IPS-20b (cell line): ENCODE data around the gene NDUFA6.
"Not testable (repeated sequence)": the region's sequence is repeated elsewhere in the genome, so short reads cannot be mapped to it uniquely, and the experiment has no call there.

Experiments
- H3K27ac ChIP-seq: one replicate; pipeline ENCODE4 v1.5.1; 2013; ENCODE audit warnings: low read length
- H3K27me3 ChIP-seq: 2 replicates; pipeline ENCODE4 v1.6.1; 2013; ENCODE audit warnings: mild to moderate bottlenecking, low read length, inconsistent platforms; ENCODE audit not compliant: insufficient read depth
- H3K36me3 ChIP-seq: 2 replicates; pipeline ENCODE4 v1.6.1; 2013; ENCODE audit warnings: low read depth, mild to moderate bottlenecking, inconsistent platforms, low read length, moderate library complexity; ENCODE audit not compliant: insufficient read depth
- H3K4me1 ChIP-seq: 2 replicates; pipeline ENCODE4 v1.6.1; 2013; ENCODE audit warnings: mild to moderate bottlenecking, control low read depth, inconsistent platforms, low read length, moderate library complexity; ENCODE audit not compliant: insufficient read depth
- H3K4me3 ChIP-seq: 2 replicates; pipeline ENCODE4 v1.5.1; 2013; ENCODE audit warnings: mild to moderate bottlenecking, low read length, inconsistent platforms
- H3K9ac ChIP-seq: 2 replicates; pipeline ENCODE4 v1.6.1; 2013; ENCODE audit warnings: low read depth, mild to moderate bottlenecking, inconsistent platforms, low read length, moderate library complexity
- H3K9me3 ChIP-seq: 2 replicates; pipeline ENCODE4 v1.6.1; 2013; ENCODE audit warnings: mild to moderate bottlenecking, low read depth, low read length, inconsistent platforms; ENCODE audit not compliant: insufficient read depth

The NDUFA6 gene

DNA sequence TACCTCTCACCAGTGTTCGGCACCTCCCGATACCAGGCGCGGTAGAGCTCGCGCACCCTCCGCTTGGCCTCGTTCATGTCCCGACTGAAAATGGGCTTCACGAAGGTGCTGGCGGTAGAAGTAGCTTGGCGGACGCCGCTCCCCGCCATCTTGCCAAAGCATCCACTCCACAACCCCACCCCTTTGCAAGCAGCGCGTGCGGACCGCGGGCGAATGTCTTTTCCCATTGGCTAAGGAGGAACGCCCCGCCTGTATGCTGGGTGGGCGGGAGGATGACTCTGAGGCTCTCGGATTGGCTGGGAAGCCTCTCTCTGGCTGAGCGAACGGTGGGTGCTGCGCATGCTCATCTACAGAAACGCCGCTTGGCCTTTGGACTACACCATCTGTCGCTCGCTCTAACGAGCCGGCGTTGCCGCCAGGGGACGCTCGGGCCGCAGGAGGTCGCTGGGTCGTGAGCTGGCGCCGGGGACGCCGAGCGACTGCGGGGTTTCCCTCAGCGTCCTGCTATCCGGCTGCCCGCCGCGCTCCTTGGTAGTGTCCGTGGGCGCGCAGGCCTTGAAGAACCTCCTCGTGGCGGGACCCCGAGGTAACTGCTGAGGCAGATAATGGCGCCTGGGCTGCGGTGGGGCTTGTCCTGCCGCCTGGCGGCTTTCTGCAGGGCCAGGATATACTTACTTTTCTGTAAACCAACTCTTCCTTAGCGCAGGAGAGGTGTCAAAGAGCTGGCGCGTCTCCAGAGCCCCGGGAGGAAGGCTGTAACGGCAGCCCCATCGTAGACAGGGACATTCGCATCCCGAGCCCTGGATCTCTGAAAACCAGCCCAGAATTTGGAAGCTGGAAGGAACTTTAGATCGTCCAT lies at the start of gene NDUFA6:
Gene NDUFA6, minus strand, starts transcription at position 177 of the 859 bp plus-strand sequence. Its CDS starts 28 bp downstream, at position 149.
- Histone ChIP-seq H3K9ac (peak within 1 kb of the TSS; percentile 98), H3K27ac (peak within 1 kb of the TSS; percentile 98), H3K4me1 (no peaks in the 10 kb centered on the region; the same call in 1 of the 2 replicates)

DNA sequence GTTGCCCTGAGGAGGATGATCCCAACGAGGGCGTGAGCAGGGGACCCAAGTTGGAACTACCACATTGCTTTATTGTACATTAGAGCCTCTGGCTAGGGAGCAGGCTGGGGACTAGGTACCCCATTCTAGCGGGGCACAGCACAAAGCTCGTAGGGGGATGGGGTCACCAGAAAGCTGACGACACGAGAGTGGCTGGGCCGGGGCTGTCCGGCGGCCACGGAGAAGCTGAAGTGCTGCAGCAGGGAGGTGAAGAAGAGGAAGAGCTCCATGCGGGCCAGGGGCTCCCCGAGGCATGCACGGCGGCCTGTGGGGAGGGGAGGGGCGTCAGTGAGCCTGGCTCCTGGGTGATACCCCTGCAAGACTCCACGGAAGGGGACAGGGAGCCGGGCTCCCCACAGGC lies 49.6 kb upstream of the NDUFA6 start:
- H3K4me3 ChIP-seq, H3K27me3 ChIP-seq, H3K4me1 ChIP-seq, H3K9ac ChIP-seq, H3K27ac ChIP-seq, H3K9me3 ChIP-seq, H3K36me3 ChIP-seq: not testable (repeated sequence)

More for the DNA sequence above, at the start of gene NDUFA6:
- H3K4me3 ChIP-seq: peak within 1 kb of the TSS; percentile 100
- H3K9me3 ChIP-seq: no peaks in the 10 kb centered on the region
- H3K36me3 ChIP-seq: peaks cover 23% of the 10 kb centered on the region
- H3K27me3 ChIP-seq: peaks cover 9% of the 10 kb centered on the region; the same call in 1 of the 2 replicates

DNA sequence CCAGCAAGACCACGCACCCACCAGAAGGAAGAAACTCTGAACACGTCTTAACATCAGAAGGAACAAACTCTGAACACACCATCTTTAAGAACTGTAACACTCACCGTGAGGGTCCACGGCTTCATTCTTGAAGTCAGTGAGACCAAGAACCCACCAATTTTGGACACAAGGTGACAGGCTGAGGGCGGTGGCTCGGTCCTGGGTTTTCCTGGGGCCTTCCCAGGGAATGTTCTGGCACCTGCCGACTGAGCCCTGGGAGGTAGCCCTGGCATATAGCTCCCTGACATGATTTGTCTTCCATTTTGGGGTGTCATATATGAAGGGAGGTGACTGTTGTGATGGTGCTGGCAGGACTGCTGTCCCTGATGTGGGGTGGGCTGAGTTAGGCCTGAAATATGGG lies 48.9 kb upstream of the NDUFA6 start:
- H3K4me3 ChIP-seq, H3K9ac ChIP-seq, H3K27ac ChIP-seq, H3K4me1 ChIP-seq, H3K9me3 ChIP-seq, H3K27me3 ChIP-seq, H3K36me3 ChIP-seq: not testable (repeated sequence)

- H3K27ac ChIP-seq: no peak overlapping the region
- no peaks in the 10 kb centered on the region for H3K4me1 ChIP-seq
- H3K9ac ChIP-seq: no peak overlapping the region
- H3K9me3 ChIP-seq: no peaks in the 10 kb centered on the region
- no peaks in the 10 kb centered on the region for H3K36me3 ChIP-seq
- no peaks in the 10 kb centered on the region; the same call in 1 of the 2 replicates for H3K27me3 ChIP-seq
- no peak overlapping the region for H3K4me3 ChIP-seq
Measured at GRCh38 chr22:42138972-42139371, 48.4 kb upstream of the NDUFA6 start.

GRCh38 chr22:42138122-42138770 lies 47.7 kb upstream of the NDUFA6 start:
- no peak overlapping the region for H3K9ac ChIP-seq
- H3K4me1 ChIP-seq: no peaks in the 10 kb centered on the region
- H3K27me3 ChIP-seq: peaks cover 1% of the 10 kb centered on the region; the same call in 1 of the 2 replicates
- no peak overlapping the region for H3K27ac ChIP-seq
- no peaks in the 10 kb centered on the region for H3K9me3 ChIP-seq
- no peak overlapping the region for H3K4me3 ChIP-seq
- H3K36me3 ChIP-seq: no peaks in the 10 kb centered on the region

GRCh38 chr22:42135688-42136087 lies 45.1 kb upstream of the NDUFA6 start:
- H3K36me3 ChIP-seq, H3K4me3 ChIP-seq, H3K27me3 ChIP-seq, H3K4me1 ChIP-seq, H3K9me3 ChIP-seq, H3K9ac ChIP-seq, H3K27ac ChIP-seq: not testable (repeated sequence)

- Histone ChIP-seq H3K4me3 (no peak overlapping the region), H3K9ac (no peak overlapping the region), H3K4me1 (no peaks in the 10 kb centered on the region), H3K27me3 (peaks cover 9% of the 10 kb centered on the region; the same call in 1 of the 2 replicates), H3K27ac (no peak overlapping the region), H3K36me3 (no peaks in the 10 kb centered on the region), H3K9me3 (no peaks in the 10 kb centered on the region)
Measured at GRCh38 chr22:42134100-42135020, 43.8 kb upstream of the NDUFA6 start.

GRCh38 chr22:42132457-42132856 lies 41.9 kb upstream of the NDUFA6 start:
- no peak overlapping the region for H3K4me3 ChIP-seq
- no peak overlapping the region for H3K9ac ChIP-seq
- H3K4me1 ChIP-seq: no peaks in the 10 kb centered on the region
- peaks cover 9% of the 10 kb centered on the region; the same call in 1 of the 2 replicates for H3K27me3 ChIP-seq
- no peaks in the 10 kb centered on the region for H3K9me3 ChIP-seq
- no peak overlapping the region for H3K27ac ChIP-seq
- H3K36me3 ChIP-seq: no peaks in the 10 kb centered on the region

DNA sequence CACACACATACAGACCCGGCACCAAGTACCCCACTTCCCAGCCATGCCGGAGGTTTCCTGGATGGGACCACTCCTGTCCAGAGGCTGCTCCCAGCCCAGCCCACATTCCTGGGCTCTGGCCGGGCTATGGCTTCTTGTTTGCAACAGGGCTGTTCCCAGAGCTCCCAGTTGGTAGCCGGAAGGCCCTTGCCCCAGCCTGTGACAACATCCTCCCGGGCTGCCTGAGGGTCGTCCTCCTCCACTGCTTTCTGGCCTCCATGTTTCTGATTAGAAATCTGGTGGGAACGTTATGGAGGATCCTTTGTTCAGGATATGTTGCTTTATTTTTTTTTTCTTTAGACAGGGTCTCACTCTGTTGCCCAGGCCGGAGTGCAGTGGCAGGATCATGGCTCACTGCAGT lies 41.0 kb upstream of the NDUFA6 start:
- Histone ChIP-seq H3K9me3 (no peaks in the 10 kb centered on the region), H3K27ac (no peak overlapping the region), H3K9ac (no peak overlapping the region), H3K27me3 (peaks cover 9% of the 10 kb centered on the region; the same call in 1 of the 2 replicates), H3K4me3 (no peak overlapping the region), H3K4me1 (no peaks in the 10 kb centered on the region), H3K36me3 (no peaks in the 10 kb centered on the region)

GRCh38 chr22:42130639-42131431 lies 40.3 kb upstream of the NDUFA6 start, which contains the start of gene CYP2D6:
Gene CYP2D6 (minus strand): TSS chr22:42130810. CDS start chr22:42130791, 19 bp downstream.
- H3K27ac ChIP-seq, H3K9me3 ChIP-seq, H3K4me3 ChIP-seq, H3K36me3 ChIP-seq, H3K27me3 ChIP-seq, H3K9ac ChIP-seq, H3K4me1 ChIP-seq: not testable (repeated sequence)

- H3K36me3 ChIP-seq, H3K9ac ChIP-seq, H3K4me3 ChIP-seq, H3K4me1 ChIP-seq, H3K27ac ChIP-seq, H3K27me3 ChIP-seq, H3K9me3 ChIP-seq: not testable (repeated sequence)
Measured at GRCh38 chr22:42130182-42130581, 39.6 kb upstream of the NDUFA6 start.
